Adrenal gland (tissue), 5 donors: ENCODE results near the gene ZNF790.
A peak's percentile ranks its signal among the peaks of the same experiment; 100 is the strongest.

Experiments used
- CTCF ChIP-seq, 6 experiments: fragments of 450-650 bp in 4 of 6; fragments of 200-600 bp in 2 of 6; sonication (generic) in 1 of 6; IDR thresholded peaks; 1 replicate in 5 of 6; 2 replicates in 1 of 6; pipeline versions ENCODE4 v1.5.1 to v1.8.0; 2016 to 2021; ENCODE audit warnings: antibody characterized with exemption in 6 of 6, mild to moderate bottlenecking in 2 of 6, moderate library complexity in 1 of 6
- POLR2A ChIP-seq, 2 donors: fragments of 450-650 bp; IDR thresholded peaks; one replicate each; pipeline ENCODE4 v1.6.1; 2017; ENCODE audit warnings: antibody characterized with exemption in 2 of 2, mild to moderate bottlenecking in 2 of 2, moderate library complexity in 1 of 2
- donor health status: DM: no; HTN: no; CAD: no.

DNA sequence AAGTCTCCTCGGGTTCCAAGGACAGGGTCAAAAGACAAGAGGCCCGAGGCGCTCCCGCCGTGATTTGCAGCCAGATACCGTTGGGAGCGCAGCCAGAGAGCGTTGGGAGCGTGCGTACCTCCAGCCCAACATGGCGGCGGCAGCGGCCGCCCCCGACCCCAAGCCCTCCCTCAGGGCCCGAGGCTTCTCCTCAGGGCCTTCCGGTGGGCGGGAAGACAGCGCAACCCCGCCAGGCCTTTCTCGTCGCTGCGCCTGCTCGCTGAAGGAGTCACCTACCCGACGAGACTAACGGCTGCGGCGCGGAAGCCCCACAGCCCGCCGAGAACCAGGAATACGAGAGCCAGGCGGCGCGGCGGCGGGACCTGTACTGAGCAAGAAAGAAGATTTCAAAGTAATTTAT, 62.4 kb downstream of the ZNF790 start:
- TF ChIP-seq CTCF (IDR thresholded peaks at IDR 0.05) (no peak), POLR2A (IDR thresholded peaks at IDR 0.05) (peak in 1 of 2 donors; percentile 15)
